HG03108 (cell line): ENCODE measurements around the gene NDUFAF3.
A peak's percentile ranks its signal among the peaks of the same experiment; 100 is the strongest.

Source experiments
- ATAC-seq: cut with Tn5 transposase; IDR thresholded peaks from one replicate; pipeline ENCODE4 v1.9.1; 2021; ENCODE audit warnings: moderate library complexity; ENCODE audit not compliant: unreplicated experiment

The NDUFAF3 gene, protein sequence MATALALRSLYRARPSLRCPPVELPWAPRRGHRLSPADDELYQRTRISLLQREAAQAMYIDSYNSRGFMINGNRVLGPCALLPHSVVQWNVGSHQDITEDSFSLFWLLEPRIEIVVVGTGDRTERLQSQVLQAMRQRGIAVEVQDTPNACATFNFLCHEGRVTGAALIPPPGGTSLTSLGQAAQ

DNA sequence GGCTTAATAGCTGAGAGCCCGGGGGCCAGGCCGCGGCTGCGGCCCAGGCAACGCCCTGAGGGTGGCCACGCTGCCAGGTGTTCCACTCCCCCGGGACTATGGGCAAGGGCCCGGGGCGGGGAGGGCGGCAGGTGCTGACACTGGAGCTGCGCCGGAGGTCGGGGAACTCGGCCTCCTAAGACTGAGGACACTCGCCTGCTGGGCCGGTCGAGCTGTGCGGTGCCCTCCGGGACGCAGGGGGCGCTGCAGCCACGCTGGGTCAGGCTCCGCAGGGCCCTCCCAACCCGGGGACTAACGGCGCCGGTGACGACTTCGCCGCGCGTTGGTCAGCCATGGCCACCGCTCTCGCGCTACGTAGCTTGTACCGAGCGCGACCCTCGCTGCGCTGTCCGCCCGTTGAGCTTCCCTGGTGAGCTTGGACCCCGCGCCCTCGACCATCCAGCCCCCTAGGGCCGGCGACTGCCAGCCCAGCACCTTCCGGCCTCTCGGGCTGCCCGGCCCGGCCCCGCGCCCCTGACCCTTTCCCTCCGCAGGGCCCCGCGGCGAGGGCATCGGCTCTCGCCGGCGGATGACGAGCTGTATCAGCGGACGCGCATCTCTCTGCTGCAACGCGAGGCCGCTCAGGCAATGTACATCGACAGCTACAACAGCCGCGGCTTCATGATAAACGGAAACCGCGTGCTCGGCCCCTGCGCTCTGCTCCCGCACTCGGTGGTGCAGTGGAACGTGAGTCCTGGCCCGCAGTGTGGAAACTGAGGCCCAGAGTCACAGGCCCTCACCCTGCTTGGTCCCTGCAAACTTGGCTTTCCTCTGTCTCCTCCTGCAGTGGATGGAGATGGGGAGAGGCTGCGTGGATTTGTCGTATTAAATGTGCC is at the start of gene NDUFAF3:
TSS of gene NDUFAF3 (plus strand) at position 309 of the 875 bp plus-strand sequence. CDS start at position 333, 24 bp downstream.
- peak; percentile 52 for ATAC-seq

GRCh38 chr3:48974076-48974864 is 47.7 kb upstream of the NDUFAF3 start:
- no peak for ATAC-seq

- ATAC-seq = no peak
Observed at GRCh38 chr3:48979451-48979850, 42.5 kb upstream of the NDUFAF3 start.

- no peak for ATAC-seq
Observed at GRCh38 chr3:48980295-48980694, 41.6 kb upstream of the NDUFAF3 start.

DNA sequence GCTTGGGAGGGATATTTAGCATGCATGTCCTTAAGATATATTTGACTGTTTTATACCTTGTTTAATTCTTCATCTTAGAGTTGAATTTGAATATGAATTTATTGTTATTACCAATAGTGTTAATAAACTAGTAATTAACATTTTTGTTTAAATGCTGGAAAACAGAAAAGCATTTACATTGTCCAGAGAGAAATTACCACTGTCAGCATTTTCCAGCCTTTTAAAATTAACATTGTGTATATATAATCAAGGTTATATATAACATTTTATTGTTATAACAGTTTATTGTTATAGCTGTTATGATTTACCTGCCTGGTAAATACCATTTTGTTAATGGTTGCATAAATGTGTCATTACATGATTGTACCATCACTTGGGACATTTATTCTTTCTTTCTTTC is 39.9 kb upstream of the NDUFAF3 start:
- no peak for ATAC-seq

- no peak for ATAC-seq
Observed at GRCh38 chr3:48982686-48983085, 39.2 kb upstream of the NDUFAF3 start.

DNA sequence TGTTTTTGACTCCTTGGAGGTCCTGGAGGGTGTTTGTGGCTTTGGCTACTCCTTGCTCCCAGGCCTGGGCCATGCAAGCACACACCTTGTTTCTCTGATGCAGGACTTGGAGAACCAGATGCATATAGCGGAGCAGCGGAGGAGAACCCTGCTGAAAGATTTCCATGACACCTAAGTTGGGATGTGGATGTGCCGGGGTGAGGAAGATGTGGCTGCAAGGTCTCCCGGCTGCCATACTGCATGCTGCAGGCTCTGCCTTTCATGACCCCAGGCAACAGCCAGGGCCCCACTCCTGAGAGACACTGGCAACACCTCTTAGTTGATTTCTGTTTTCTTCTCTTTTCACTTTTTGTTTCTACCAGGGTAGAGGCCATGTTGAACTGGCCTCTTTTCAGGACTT is 38.8 kb upstream of the NDUFAF3 start:
- no peak for ATAC-seq

GRCh38 chr3:48984663-48985062 is 37.3 kb upstream of the NDUFAF3 start:
- ATAC-seq = no peak

GRCh38 chr3:48985831-48986376 is 36.0 kb upstream of the NDUFAF3 start:
- no peak for ATAC-seq

DNA sequence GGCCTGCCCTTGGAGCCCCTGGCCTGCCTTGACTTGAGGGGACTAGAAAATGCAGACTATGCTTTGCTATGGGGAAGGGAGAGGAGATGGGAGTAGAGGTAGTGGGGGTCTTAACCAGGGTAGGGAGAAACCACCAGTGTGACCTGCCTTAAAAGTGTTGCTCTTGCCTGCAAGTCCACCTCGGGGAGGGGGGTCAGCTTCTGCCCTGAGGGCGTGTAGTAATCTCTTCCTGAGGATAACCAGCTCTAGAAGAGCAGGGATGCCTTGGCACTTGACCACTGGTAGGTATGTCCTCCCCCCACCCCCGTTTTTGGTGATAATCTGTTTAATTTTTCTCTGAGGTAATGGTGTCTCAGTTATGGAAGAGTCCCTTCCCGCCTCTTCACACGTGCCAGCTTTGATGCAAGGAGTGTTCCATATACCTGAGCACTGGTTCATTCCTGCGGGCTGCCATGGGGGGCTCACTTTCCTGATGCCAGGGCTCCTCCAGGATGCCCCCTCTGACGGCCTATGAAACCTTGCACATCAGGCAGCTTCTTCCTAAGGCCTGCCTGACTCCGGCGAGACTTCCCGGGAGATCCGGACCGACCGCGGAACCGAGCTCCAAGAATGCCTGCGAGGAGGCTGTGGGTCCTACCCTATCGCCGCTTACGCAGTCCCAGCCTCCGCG is 32.7 kb upstream of the NDUFAF3 start:
- no peak for ATAC-seq

DNA sequence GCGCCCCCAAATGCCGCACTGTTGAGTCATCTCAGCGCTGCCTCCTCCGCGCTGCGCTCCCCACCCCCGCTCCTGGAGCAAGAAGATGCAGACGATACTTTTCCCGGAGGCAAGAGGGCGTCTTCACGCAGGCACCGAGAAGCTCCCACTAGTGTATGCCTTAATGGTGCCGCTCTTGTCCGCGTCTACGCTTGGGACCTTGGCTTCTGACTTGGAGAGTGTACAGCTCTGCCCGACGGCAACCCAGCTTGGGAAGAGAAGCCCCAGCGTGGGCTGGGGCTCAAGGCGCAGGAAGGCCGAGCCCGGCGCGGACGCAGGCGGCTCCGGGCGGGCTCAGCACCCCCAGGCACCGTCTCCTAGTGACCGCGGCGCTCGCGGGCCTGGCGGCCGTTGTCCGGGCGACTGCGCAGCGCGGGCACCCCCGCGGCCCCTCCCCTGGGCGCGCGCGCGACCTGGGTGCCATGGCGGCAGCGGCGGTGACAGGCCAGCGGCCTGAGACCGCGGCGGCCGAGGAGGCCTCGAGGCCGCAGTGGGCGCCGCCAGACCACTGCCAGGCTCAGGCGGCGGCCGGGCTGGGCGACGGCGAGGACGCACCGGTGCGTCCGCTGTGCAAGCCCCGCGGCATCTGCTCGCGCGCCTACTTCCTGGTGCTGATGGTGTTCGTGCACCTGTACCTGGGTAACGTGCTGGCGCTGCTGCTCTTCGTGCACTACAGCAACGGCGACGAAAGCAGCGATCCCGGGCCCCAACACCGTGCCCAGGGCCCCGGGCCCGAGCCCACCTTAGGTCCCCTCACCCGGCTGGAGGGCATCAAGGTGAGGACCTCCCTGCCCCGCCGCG is 31.9 kb upstream of the NDUFAF3 start, which contains the start of gene P4HTM:
TSS of gene P4HTM (plus strand) at position 446 of the 840 bp plus-strand sequence. CDS start at position 462, 16 bp downstream.
- ATAC-seq = peak; percentile 56

DNA sequence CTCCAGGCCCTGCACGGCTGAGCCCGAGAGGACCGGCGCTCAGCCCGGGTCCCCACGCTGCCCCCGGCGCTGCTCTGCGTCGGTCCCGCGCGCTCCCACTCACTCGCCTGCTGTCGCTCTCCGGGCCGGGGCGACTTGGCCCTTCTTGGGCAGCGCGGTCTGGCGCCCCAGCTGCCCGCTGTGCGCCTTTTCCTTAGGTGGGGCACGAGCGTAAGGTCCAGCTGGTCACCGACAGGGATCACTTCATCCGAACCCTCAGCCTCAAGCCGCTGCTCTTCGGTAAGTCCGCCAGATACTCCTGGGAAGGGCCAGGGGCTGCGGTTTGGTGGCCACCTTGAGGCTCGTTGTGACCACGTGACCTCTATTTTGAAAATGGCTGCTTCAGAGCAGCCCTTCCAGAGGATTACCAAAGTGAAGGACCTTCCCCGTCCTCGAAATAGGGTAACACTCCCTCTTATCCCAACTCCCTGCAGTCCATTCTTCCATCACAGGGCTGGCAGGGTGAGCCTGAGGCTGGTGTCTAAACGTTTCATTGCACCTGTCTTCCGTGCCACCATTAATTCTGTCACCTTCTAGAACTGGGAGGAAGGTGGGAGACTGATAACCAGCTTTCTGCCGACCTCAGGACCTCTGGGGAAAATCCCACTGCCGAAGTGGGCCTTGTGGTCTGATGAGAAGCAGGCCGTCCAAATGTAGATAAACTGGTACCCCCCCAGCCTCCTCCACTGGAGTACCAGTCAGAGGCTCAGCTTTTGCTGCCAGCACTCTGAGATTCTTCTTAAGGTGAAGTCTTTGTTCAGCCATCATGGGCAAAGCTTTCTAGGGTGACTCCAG is 31.1 kb upstream of the NDUFAF3 start:
- ATAC-seq = no peak

DNA sequence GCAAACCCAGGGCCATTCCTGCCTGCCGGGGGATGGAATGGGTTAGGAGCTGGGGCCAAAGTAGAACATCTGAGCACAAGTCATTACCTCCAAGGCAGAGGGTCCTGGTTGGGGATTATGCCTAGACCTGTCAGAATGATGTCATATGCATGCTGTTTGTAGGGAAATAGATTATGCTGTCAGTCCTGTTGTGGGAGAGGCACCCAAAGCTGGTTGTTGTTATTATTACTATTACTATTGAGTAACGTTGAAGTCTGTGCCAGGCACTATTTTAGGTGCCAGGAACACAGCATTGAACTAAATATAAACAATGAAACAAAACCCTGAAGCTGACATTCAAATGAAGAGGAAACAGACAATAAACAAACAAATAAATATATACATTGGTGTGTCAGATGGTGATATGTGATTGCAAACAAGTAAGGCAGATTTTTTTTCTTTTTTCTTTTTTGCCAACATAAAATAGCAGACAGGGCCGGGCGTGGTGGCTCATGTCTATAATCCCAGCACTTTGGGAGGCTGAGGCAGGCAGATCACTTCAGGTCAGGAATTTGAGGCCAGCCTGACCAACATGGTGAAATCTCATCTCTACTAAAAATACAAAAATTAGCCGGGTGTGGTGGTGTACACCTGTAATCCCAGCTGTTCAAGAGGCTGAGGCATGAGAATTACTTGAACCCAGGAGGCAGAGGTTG is 29.9 kb upstream of the NDUFAF3 start:
- no peak for ATAC-seq

- ATAC-seq = no peak
Observed at GRCh38 chr3:48993834-48994233, 28.1 kb upstream of the NDUFAF3 start.

DNA sequence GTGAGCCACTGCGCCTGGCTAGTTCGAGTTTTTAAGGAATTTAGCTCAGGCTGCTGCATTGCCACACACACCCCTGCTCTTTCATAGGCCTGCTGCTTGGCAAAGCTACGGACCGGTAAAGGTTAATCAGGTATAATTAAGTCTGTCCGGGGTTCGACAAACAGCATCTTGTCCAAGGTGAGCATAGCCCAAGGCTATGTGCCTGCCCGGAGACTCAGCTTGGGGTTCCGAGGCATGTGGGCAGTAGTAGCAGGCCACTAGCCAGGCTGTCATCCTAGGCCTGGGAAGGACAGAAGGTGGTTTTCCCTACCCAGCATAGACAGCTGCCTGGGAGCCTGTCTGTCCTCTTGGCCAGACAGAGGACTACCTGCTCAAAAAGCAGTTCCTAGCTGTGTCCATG is 25.3 kb upstream of the NDUFAF3 start:
- no peak for ATAC-seq

- ATAC-seq = no peak
Observed at GRCh38 chr3:48997102-48997635, 24.8 kb upstream of the NDUFAF3 start.

DNA sequence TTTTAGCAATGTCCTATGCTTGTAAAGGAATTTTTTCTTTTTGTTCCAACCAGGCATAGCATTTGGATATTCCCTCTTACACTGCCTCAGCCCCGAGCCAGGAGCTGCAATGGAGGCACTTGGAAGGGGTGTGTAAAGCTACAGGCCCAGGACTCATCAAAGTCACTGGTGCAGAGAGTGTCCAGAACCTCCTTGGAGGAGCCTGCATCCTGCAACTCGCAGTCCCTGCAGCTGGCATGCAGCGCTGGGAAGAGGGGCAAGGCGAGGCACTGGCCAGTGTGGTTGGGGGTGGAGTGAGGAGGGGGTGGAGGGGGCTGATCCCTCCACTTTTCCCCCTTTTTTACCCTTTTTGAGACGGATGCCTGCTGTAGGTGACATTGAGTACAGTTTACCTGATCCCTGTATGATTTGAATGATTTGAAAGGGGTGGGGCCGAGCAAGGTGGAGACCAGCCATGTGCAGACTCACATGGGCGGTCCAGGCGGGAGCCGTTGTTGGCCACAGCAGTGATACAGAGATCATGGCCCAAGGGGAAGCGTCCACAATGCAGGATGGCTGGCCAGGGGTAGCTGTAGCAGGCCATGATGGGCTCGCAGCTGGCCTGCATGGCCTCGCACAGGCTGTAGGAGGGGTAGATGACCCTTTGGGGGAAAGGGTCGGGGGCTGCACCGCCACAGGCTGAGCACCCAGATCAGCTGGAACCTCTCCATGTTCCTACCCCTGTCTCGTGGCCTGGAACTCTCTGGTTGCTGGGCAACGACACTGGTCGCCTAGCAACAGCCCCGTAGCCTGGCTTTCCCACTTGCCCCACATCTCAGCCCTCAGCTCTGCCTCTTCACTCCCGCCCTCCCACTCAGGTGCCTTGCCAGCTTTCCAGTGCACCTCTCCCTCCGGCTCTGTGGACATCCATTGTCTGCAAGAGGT is 23.9 kb upstream of the NDUFAF3 start:
- ATAC-seq = no peak
